Keratinocyte (primary cell): Measurements from ENCODE around the gene CEP63. TPM values are rescaled to one million over a fixed set of nuclear protein-coding genes. Genes with fewer than 3 reads are reported as not detected.

Experiments
- DNase-seq: peaks from one replicate; pipeline ENCODE4 v3.0.0-alpha.2; 2011; ENCODE audit warnings: low read depth, missing footprints, low spot score
- FAIRE-seq: peaks from 2 replicates; lab custom pipeline; 2011; peaks lifted over from hg19 to GRCh38; lab: Jason Lieb, UNC
- H2AFZ ChIP-seq: 2 replicates; pipeline ENCODE4 v1.6.0; 2012; ENCODE audit warnings: low read length, control low read depth, inconsistent platforms; ENCODE audit not compliant: control insufficient read depth
- H3K27ac ChIP-seq: 2 replicates; pipeline ENCODE4 v1.5.1; 2011; ENCODE audit warnings: low read length; ENCODE audit not compliant: control insufficient read depth, insufficient read depth
- H3K27me3 ChIP-seq: 3 replicates; pipeline ENCODE4 v1.6.0; 2011; ENCODE audit warnings: low read length; ENCODE audit not compliant: control insufficient read depth, insufficient read depth; ENCODE audit errors: extremely low read depth
- H3K36me3 ChIP-seq, 2 experiments: 2 replicates in 1 of 2; 3 replicates in 1 of 2; pipeline ENCODE4 v1.5.1; 2011; ENCODE audit warnings: low read length in 2 of 2, mild to moderate bottlenecking in 1 of 2; ENCODE audit not compliant: control insufficient read depth in 2 of 2, insufficient read depth in 2 of 2; ENCODE audit errors: extremely low read depth in 1 of 2
- H3K4me1 ChIP-seq: 3 replicates; pipeline ENCODE4 v1.5.1; 2011; ENCODE audit warnings: low read length; ENCODE audit not compliant: control insufficient read depth, insufficient read depth; ENCODE audit errors: extremely low read depth
- H3K4me2 ChIP-seq: 3 replicates; pipeline ENCODE4 v1.6.0; 2011; ENCODE audit warnings: low read depth, low read length; ENCODE audit not compliant: control insufficient read depth, insufficient read depth; ENCODE audit errors: extremely low read depth
- H3K4me3 ChIP-seq, 3 experiments: fragments of 200-600 bp in 1 of 3; sonication (generic) in 1 of 3; 2 replicates in 2 of 3; 3 replicates in 1 of 3; pipeline ENCODE4 v1.5.1; 2011 to 2016; ENCODE audit warnings: low read length in 3 of 3, mild to moderate bottlenecking in 3 of 3, control low read depth in 2 of 3, inconsistent platforms in 1 of 3, low read depth in 1 of 3, mixed read lengths in 1 of 3, mixed run types in 1 of 3, moderate library complexity in 1 of 3; ENCODE audit not compliant: control insufficient read depth in 2 of 3, insufficient read depth in 2 of 3; ENCODE audit errors: extremely low read depth in 1 of 3
- H3K79me2 ChIP-seq: 2 replicates; pipeline ENCODE4 v1.6.0; 2012; ENCODE audit warnings: low read length; ENCODE audit not compliant: control insufficient read depth, insufficient read depth
- H3K9ac ChIP-seq: 3 replicates; pipeline ENCODE4 v1.6.0; 2011; ENCODE audit warnings: low read length; ENCODE audit not compliant: control insufficient read depth, insufficient read depth; ENCODE audit errors: extremely low read depth
- H3K9me1 ChIP-seq: 3 replicates; pipeline ENCODE4 v1.6.0; 2011; ENCODE audit warnings: low read length; ENCODE audit not compliant: control insufficient read depth, insufficient read depth; ENCODE audit errors: extremely low read depth
- H3K9me3 ChIP-seq: 2 replicates; pipeline ENCODE4 v1.5.1; 2012; ENCODE audit warnings: low read depth, low read length; ENCODE audit not compliant: control insufficient read depth
- H4K20me1 ChIP-seq: 3 replicates; pipeline ENCODE4 v1.6.0; 2011; ENCODE audit warnings: low read length; ENCODE audit not compliant: control insufficient read depth, insufficient read depth; ENCODE audit errors: extremely low read depth
- EZH2 ChIP-seq: IDR thresholded peaks from one replicate; pipeline ENCODE4 v1.6.1; 2012; ENCODE audit warnings: inconsistent platforms, mild to moderate bottlenecking, low read length, moderate library complexity
- dilution Hi-C: fragments of 300-500 bp; cut with MboI; formaldehyde crosslinking; loops from one replicate; pipeline ENCODE4 v1.7.0; 2020; ENCODE audit warnings: low sequenced_read_pairs; ENCODE audit not compliant: extremely low pct_ligation_motif_present
- polyA plus RNA-seq, 5 experiments: library from polyadenylated mRNA; depleted of rRNA in 3 of 5; stranded (reverse) in 3 of 5; stranded (forward) in 1 of 5; unstranded in 1 of 5; fragments of >200 nt; gene quantifications; 1 replicate in 1 of 5; 2 replicates in 3 of 5; 3 replicates in 1 of 5; pipeline versions ENCODE4 v1.2.1 to v1.2.3, GENCODE V29; 2011 to 2012; ENCODE audit warnings: missing spikeins in 2 of 5, low read depth in 1 of 5, low replicate concordance in 1 of 5
- TF ChIP-seq, protein P1 (sequence below), 3 experiments: IDR thresholded peaks in 1 of 3; conservative IDR thresholded peaks in 1 of 3; optimal IDR thresholded peaks in 1 of 3; 2 replicates in 2 of 3; 3 replicates in 1 of 3; pipeline versions ENCODE3 to v1.5.1; 2011; ENCODE audit warnings: low read length in 3 of 3, mild to moderate bottlenecking in 3 of 3, moderate library complexity in 2 of 3, control low read depth in 1 of 3, inconsistent platforms in 1 of 3; ENCODE audit not compliant: insufficient read depth in 2 of 3; ENCODE audit errors: extremely low read depth in 1 of 3

CEP63 gene
- polyA plus RNA-seq, 1 donor (not counting 4 experiments of a cell fraction or from before 2014, with no cell fraction given), result 10.1 TPM

GRCh38 chr3:134617608-134618477 is 132.0 kb downstream of the CEP63 start:
- H3K4me3 ChIP-seq, result no peak overlapping the region
- H3K9ac ChIP-seq, result no peak overlapping the region
- no peaks in the 10 kb centered on the region for H4K20me1 ChIP-seq
- no peaks in the 10 kb centered on the region for H3K79me2 ChIP-seq
- H3K9me1 ChIP-seq, result no peaks in the 10 kb centered on the region
- no peak for TF ChIP-seq EZH2
- TF ChIP-seq, protein P1, sequence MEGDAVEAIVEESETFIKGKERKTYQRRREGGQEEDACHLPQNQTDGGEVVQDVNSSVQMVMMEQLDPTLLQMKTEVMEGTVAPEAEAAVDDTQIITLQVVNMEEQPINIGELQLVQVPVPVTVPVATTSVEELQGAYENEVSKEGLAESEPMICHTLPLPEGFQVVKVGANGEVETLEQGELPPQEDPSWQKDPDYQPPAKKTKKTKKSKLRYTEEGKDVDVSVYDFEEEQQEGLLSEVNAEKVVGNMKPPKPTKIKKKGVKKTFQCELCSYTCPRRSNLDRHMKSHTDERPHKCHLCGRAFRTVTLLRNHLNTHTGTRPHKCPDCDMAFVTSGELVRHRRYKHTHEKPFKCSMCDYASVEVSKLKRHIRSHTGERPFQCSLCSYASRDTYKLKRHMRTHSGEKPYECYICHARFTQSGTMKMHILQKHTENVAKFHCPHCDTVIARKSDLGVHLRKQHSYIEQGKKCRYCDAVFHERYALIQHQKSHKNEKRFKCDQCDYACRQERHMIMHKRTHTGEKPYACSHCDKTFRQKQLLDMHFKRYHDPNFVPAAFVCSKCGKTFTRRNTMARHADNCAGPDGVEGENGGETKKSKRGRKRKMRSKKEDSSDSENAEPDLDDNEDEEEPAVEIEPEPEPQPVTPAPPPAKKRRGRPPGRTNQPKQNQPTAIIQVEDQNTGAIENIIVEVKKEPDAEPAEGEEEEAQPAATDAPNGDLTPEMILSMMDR (optimal IDR thresholded peaks at IDR 0.05 in 1 of 3, IDR thresholded peaks at IDR 0.05 in 1 of 3, conservative IDR thresholded peaks at IDR 0.05 in 1 of 3; ENCODE audit: extremely low read depth in 1 of 3, insufficient read depth in 2 of 3, low read length in 3 of 3), result no peak
- DNase-seq, result no peak
- H3K4me2 ChIP-seq, result no peak overlapping the region
- H3K36me3 ChIP-seq, result no peaks in the 10 kb centered on the region
- H3K9me3 ChIP-seq, result no peaks in the 10 kb centered on the region
- no peaks in the 10 kb centered on the region for H3K4me1 ChIP-seq
- no peak overlapping the region for H3K27ac ChIP-seq
- peaks cover 7% of the 10 kb centered on the region for H3K27me3 ChIP-seq
- no peak for FAIRE-seq
- H2AFZ ChIP-seq, result no peak overlapping the region
- dilution Hi-C loops, result no loop called here

DNA sequence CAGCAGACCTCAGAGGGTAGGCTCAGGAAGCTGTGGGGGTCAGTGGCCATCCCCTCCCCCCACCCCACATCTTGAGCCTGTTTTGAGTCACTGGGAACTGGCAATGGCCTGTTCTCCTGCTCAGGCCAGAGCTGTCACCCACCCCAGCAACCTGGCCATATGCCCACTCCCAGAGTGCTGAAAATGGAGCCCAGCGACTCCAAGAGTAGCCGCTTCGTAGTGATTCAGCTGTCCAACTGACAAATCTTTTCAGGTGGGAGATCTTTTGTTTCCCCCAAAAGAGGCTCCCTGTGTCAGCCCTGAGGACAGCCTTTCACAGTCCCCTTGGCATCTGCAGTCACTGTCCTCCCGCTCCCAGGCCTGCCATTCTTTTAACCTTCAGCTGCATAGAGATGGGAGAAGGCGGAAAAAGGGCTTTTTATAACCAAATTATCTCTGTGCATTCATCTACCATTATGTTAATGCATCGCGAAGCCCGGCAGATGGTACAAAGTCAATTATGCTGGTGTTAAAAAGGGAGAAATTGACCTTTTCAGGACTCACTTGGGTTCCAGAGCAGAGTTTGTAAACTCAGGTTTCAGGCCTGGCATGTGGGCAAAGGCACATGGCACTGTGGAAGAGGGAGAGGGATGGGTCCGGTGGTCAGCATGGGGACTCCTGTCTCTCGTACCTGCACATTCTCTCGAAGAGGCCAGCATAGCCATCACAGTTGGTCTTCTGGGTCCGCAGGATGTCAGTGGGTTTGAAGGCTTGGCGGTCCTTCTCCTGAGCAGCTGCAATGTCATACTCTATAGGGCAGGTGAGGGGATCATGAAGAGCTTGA is 132.8 kb downstream of the CEP63 start:
- TF ChIP-seq EZH2, result no peak
- TF ChIP-seq, protein P1 (optimal IDR thresholded peaks at IDR 0.05 in 1 of 3, IDR thresholded peaks at IDR 0.05 in 1 of 3, conservative IDR thresholded peaks at IDR 0.05 in 1 of 3; ENCODE audit: extremely low read depth in 1 of 3, insufficient read depth in 2 of 3, low read length in 3 of 3), result no peak
- dilution Hi-C loops, result no loop called here
- H3K9me3 ChIP-seq, result no peaks in the 10 kb centered on the region
- DNase-seq (no peak), FAIRE-seq (no peak)
- H3K27ac ChIP-seq, result no peak overlapping the region
- H2AFZ ChIP-seq, result no peak overlapping the region
- H3K27me3 ChIP-seq, result peaks cover 7% of the 10 kb centered on the region
- H3K79me2 ChIP-seq, result no peaks in the 10 kb centered on the region
- H3K9me1 ChIP-seq, result no peaks in the 10 kb centered on the region
- H3K4me1 ChIP-seq, result no peaks in the 10 kb centered on the region
- no peaks in the 10 kb centered on the region for H4K20me1 ChIP-seq
- H3K9ac ChIP-seq, result no peak overlapping the region
- no peak overlapping the region for H3K4me3 ChIP-seq
- no peak overlapping the region for H3K4me2 ChIP-seq
- H3K36me3 ChIP-seq, result no peaks in the 10 kb centered on the region
